Gastroesophageal sphincter (tissue), 3 donors: ENCODE data around the gene POU2F1.

Experiments used
- POLR2A ChIP-seq, 2 donors: fragments of 450-650 bp; IDR thresholded peaks; one replicate each; pipeline ENCODE4 v1.6.1; 2017; ENCODE audit warnings: antibody characterized with exemption in 2 of 2, mild to moderate bottlenecking in 2 of 2, moderate library complexity in 1 of 2
- POLR2AphosphoS5 ChIP-seq: sonication (generic); formaldehyde crosslinking; IDR thresholded peaks from one replicate; pipeline ENCODE4 v1.6.1; 2017; ENCODE audit warnings: antibody characterized with exemption
- TF ChIP-seq, protein P1 (sequence below), 4 experiments: fragments of 200-600 bp in 2 of 4; fragments of 450-650 bp in 2 of 4; sonication (generic) in 1 of 4; IDR thresholded peaks; one replicate each; pipeline ENCODE4 v1.5.1; 2017 to 2019; ENCODE audit warnings: antibody characterized with exemption in 4 of 4, mild to moderate bottlenecking in 2 of 4, moderate library complexity in 2 of 4

GRCh38 chr1:167173516-167174184 lies 47.0 kb upstream of the POU2F1 start:
- TF ChIP-seq, protein P1, sequence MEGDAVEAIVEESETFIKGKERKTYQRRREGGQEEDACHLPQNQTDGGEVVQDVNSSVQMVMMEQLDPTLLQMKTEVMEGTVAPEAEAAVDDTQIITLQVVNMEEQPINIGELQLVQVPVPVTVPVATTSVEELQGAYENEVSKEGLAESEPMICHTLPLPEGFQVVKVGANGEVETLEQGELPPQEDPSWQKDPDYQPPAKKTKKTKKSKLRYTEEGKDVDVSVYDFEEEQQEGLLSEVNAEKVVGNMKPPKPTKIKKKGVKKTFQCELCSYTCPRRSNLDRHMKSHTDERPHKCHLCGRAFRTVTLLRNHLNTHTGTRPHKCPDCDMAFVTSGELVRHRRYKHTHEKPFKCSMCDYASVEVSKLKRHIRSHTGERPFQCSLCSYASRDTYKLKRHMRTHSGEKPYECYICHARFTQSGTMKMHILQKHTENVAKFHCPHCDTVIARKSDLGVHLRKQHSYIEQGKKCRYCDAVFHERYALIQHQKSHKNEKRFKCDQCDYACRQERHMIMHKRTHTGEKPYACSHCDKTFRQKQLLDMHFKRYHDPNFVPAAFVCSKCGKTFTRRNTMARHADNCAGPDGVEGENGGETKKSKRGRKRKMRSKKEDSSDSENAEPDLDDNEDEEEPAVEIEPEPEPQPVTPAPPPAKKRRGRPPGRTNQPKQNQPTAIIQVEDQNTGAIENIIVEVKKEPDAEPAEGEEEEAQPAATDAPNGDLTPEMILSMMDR (IDR thresholded peaks at IDR 0.05) = no peak
- no peak for TF ChIP-seq POLR2AphosphoS5
- no peak for TF ChIP-seq POLR2A (IDR thresholded peaks at IDR 0.05)
